SJCRH30 (cell line): Measurements from ENCODE around the gene RNF144A. TPM values are rescaled to one million over a fixed set of nuclear protein-coding genes. Genes with fewer than 3 reads are reported as not detected.
"Not testable (repeated sequence)": the region's sequence is repeated elsewhere in the genome, so short reads cannot be mapped to it uniquely, and the experiment has no call there.

ENCODE experiments used
- DNase-seq, 2 experiments: peaks; one replicate each; pipeline ENCODE4 v3.0.0-alpha.2; 2015 to 2020
- H3K27ac ChIP-seq: fragments of 250-450 bp; sonication (Bioruptor Pico); 2 replicates; pipeline ENCODE4 v1.5.1; 2020; ENCODE audit warnings: mild to moderate bottlenecking, moderate library complexity
- H3K27me3 ChIP-seq: fragments of 250-450 bp; sonication (Bioruptor Pico); 2 replicates; pipeline ENCODE4 v1.5.1; 2020; ENCODE audit warnings: mild to moderate bottlenecking, moderate library complexity
- H3K36me3 ChIP-seq: fragments of 250-450 bp; sonication (Bioruptor Pico); 2 replicates; pipeline ENCODE4 v1.5.1; 2020; ENCODE audit warnings: mild to moderate bottlenecking, moderate library complexity
- H3K4me1 ChIP-seq: fragments of 250-450 bp; sonication (Bioruptor Pico); 2 replicates; pipeline ENCODE4 v1.5.1; 2020; ENCODE audit warnings: mild to moderate bottlenecking, moderate library complexity
- H3K4me3 ChIP-seq: fragments of 250-450 bp; sonication (Bioruptor Pico); 2 replicates; pipeline ENCODE4 v1.5.1; 2020; ENCODE audit warnings: mild to moderate bottlenecking, moderate library complexity
- H3K9me3 ChIP-seq: fragments of 250-450 bp; sonication (Bioruptor Pico); replicated peaks from 2 replicates; pipeline ENCODE4 v1.5.1; 2020; ENCODE audit warnings: mild to moderate bottlenecking, moderate library complexity
- total RNA-seq: library from RNA; depleted of rRNA; stranded (reverse); fragments of >200 nt; shearing (Covaris generic); gene quantifications from 2 replicates; pipeline ENCODE4 v1.2.3, GENCODE V29; 2014

The RNF144A gene
- total RNA-seq, 1 experiment from 2014 or later, result 14.9 TPM

DNA sequence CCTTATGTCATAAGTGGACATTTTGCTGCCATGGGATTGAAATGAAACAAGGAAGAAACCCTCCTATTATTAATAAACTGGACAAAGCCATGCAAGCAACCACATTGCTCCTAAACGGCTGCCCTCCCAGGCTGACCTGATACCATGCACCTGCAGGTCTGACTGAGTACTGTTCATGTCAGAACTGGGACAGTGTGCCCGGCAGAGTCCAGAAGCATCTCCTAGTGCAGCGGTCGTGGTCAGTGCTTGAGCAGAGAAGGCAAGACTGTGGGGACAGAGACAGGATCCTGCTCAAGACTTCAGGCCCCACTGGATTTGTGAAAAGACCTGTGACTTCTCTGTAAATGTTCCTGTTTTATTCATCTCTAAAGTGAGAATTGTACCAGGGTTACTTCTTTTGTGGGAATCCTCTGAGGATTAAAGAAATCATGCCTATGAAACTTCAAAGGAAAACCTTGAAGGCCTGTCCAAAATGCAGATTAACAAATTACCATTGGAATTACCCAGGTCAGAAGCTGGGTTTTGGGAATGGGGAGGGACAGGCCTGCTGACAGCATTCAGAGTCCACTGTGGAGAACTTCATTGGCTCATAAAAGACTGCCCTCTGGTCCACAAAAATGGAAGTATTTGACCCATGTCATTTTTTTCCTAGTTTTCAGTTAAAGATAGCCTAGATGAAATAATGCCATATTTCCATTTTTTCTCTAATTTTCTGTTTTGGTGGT is 13.9 kb downstream of the RNF144A start:
- no peaks in the 10 kb centered on the region for H3K9me3 ChIP-seq
- no peaks in the 10 kb centered on the region for H3K36me3 ChIP-seq
- no peak overlapping the region for H3K4me3 ChIP-seq
- DNase-seq, result no peak
- H3K27me3 ChIP-seq, result no peaks in the 10 kb centered on the region
- H3K4me1 ChIP-seq, result peaks cover 12% of the 10 kb centered on the region
- no peak overlapping the region for H3K27ac ChIP-seq

DNA sequence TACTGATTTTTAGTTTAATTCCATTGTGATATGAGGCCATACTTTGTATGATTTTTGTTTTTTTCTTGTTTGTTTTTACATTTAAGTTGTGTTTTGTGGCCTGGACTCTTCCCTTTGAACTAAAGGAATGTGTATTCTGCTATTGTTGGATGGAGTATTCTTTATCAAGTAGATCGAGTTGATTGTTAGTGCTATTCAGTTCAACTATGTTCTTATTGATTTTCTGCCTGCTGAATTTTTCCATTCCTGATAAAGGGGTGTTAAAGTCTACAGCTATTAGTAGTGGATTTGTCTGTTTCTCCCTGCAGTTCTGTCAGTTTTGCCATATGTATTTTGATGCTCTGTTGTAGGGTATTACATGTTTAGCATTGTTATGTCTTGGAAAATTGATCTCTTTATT is 14.5 kb downstream of the RNF144A start:
- no peak overlapping the region for H3K4me3 ChIP-seq

DNA sequence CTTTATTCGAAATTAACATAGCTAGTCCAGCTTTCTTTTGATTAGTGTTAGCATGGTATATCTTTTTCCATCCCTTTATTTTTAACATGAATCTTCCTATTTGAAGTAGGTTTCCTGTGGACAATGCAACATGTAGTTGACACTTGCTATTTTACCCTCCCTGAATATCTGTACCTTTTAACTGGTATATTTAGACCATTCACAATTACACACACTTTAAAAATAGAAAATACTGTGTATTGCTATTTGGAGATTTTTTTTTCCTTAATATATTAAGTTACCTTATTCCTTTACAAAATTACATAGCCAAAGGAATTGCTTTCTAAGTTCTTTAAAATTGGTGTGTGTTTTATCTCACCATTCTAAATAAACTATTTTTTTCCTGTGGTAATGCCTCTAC is 15.0 kb downstream of the RNF144A start:
- Histone ChIP-seq H3K9me3 (no peaks in the 10 kb centered on the region), H3K4me3 (no peak overlapping the region), H3K36me3 (no peaks in the 10 kb centered on the region), H3K27ac (no peak overlapping the region), H3K4me1 (peaks cover 6% of the 10 kb centered on the region; the same call in 1 of the 2 replicates), H3K27me3 (no peaks in the 10 kb centered on the region)
- no peak for DNase-seq

More for the DNA sequence above, 14.5 kb downstream of the RNF144A start:
- Histone ChIP-seq H3K27me3 (no peaks in the 10 kb centered on the region), H3K4me1 (peaks cover 8% of the 10 kb centered on the region), H3K27ac (no peak overlapping the region), H3K36me3 (no peaks in the 10 kb centered on the region), H3K9me3 (no peaks in the 10 kb centered on the region)
- no peak for DNase-seq

DNA sequence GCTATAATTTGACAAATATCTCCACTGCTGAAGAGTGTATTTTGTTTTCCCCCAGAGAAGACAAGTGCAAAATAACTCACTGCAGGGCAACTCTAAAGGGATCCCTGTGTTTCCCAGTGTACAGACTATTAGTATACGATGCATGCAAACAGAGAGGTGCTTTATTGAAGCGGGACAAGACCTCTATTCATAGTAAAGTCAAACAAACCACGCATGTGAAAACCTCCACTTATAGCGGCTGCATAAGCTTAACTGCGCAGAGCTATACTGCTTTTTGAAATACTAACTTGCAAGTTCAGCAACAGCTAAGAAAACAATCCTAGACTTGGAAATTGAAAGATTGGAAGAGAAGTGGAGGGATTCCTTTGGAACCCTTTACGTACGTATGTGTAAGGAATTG is 15.6 kb downstream of the RNF144A start:
- peak in 1 of 2 experiments; percentile 36 for DNase-seq
- Histone ChIP-seq H3K27me3 (no peaks in the 10 kb centered on the region), H3K36me3 (no peaks in the 10 kb centered on the region), H3K4me1 (peaks cover 6% of the 10 kb centered on the region; the same call in 1 of the 2 replicates), H3K9me3 (no peaks in the 10 kb centered on the region), H3K4me3 (no peak overlapping the region), H3K27ac (no peak overlapping the region)

DNA sequence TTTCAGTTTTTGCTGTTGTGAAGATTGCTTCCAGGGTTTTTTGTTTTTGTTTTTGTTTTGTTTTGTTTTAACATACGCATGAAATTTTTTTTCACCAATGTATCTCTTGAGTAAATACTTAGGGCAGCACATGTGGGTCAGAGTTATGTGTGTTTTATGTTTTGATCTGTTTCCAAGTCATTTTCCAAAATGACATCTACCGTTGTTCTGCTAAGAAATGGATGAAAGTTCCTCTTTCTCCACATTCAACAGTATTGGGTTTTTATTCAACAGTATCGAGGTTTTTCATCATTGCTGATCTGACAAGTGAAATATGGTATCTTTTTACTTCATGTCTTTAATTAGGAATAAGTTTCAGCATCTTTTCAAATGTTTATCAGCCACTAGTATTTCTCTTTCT is 16.7 kb downstream of the RNF144A start:
- H3K4me1 ChIP-seq, result peaks cover 6% of the 10 kb centered on the region; the same call in 1 of the 2 replicates
- no peak overlapping the region for H3K27ac ChIP-seq
- no peaks in the 10 kb centered on the region for H3K36me3 ChIP-seq
- no peaks in the 10 kb centered on the region for H3K27me3 ChIP-seq
- no peak for DNase-seq
- H3K4me3 ChIP-seq, result no peak overlapping the region
- H3K9me3 ChIP-seq, result no peaks in the 10 kb centered on the region

DNA sequence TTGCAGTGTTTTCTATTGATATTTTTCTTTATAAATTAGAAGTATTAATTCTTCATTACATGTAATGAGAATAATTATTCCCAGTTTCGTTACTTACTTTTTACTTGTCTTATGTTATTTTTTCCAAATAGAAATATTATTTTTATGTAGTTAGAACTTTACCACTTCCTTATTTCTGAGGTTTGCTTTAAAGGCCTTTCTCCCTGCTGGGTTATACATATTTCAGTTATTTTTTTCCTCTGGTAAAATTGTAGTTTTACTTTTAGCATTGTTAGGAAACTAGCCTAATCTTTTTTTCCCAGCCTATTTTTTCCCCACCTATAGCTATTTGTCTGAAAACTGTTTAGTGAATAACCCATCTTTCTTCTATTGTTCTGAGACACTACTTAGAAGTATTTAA is 17.1 kb downstream of the RNF144A start:
- H3K27me3 ChIP-seq, result no peaks in the 10 kb centered on the region
- peaks cover 3% of the 10 kb centered on the region; the same call in 1 of the 2 replicates for H3K9me3 ChIP-seq
- DNase-seq, result no peak
- no peaks in the 10 kb centered on the region for H3K36me3 ChIP-seq
- H3K4me3 ChIP-seq, result no peak overlapping the region
- H3K27ac ChIP-seq, result no peak overlapping the region
- H3K4me1 ChIP-seq, result peaks cover 4% of the 10 kb centered on the region; the same call in 1 of the 2 replicates

DNA sequence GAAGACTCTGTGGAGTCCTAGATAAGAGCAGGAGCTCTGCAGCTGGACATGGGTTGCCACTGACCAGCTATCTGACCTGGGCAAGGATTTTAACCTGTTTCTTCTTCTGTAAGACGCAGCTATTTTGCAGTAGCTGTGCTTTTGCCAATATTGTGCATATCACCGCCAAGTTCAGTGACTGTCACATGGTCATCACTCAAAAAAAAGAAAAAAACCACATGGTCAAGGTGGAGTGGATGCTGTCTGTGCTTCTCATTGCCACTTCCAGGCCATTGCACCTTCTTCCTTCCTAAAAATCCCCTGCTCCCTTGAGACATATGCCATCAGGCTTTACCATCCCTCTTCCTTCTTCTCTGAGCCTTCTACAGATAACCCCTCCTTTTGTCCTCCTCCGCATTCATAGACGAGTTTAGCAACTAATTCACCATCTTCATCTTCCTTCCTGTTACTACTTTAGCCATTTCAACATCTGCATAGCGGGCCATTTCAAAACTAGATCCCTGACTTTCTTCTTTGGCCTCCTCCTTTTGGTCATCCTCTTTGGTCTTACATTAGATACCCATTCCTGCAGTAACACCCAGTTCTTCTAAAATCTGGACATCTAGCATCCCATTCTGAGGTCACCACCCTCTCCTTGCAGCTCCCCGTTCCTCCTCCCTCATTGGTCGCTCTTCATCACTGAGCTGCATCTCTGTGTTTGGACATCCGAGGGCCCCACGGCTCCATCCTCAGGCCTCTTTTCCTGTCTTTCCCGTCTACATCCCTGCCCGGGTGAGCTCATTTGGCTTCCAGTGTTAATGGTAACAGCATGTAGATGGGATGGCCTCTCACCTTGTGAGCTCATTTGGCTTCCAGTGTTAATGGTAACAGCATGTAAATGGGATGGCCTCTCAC is 17.8 kb downstream of the RNF144A start:
- Histone ChIP-seq H3K4me3 (no peak overlapping the region), H3K4me1 (peaks cover 3% of the 10 kb centered on the region; the same call in 1 of the 2 replicates), H3K36me3 (no peaks in the 10 kb centered on the region), H3K27me3 (no peaks in the 10 kb centered on the region), H3K27ac (no peak overlapping the region), H3K9me3 (peaks cover 5% of the 10 kb centered on the region; the same call in 1 of the 2 replicates)
- DNase-seq, result no peak

DNA sequence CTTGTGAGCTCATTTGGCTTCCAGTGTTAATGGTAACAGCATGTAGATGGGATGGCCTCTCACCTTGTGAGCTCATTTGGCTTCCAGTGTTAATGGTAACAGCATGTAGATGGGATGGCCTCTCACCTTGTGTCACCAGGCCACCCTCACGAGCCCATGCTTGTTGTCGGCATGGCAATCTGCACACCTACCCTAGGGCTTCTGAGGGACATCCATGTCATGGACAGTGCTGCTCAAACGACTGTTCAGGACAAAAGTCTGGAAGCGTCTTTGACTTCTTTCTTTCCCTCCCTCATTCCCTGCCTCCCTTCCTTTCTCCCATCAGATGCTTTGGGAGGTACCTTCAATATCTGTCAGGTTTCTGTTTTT is 18.4 kb downstream of the RNF144A start:
- not testable (repeated sequence) for H3K4me1 ChIP-seq, H3K4me3 ChIP-seq, H3K36me3 ChIP-seq, H3K9me3 ChIP-seq, H3K27me3 ChIP-seq, DNase-seq, H3K27ac ChIP-seq

DNA sequence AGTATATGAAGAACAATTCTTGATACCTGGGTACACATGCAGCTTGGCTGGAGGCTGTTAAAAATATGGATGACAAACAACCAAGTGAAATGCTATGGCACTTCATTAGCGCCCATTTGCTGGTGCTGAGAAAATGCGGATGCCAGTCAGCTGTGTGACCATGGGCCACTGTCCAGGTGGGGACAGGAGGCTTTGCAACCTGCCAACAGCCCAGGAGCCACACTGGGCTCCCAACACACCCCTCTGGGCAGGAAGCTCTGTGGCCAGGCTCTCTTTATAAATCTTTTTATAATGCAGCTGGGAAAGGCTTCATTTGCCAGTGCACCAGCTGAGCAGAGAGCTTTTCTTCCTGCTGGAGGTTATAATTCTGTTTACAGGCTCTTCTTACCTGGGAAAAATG is 19.9 kb downstream of the RNF144A start:
- Histone ChIP-seq H3K9me3 (peaks cover 5% of the 10 kb centered on the region; the same call in 1 of the 2 replicates), H3K36me3 (no peaks in the 10 kb centered on the region), H3K4me3 (no peak overlapping the region), H3K4me1 (peaks cover 3% of the 10 kb centered on the region; the same call in 1 of the 2 replicates), H3K27ac (no peak overlapping the region), H3K27me3 (no peaks in the 10 kb centered on the region)
- no peak for DNase-seq

DNA sequence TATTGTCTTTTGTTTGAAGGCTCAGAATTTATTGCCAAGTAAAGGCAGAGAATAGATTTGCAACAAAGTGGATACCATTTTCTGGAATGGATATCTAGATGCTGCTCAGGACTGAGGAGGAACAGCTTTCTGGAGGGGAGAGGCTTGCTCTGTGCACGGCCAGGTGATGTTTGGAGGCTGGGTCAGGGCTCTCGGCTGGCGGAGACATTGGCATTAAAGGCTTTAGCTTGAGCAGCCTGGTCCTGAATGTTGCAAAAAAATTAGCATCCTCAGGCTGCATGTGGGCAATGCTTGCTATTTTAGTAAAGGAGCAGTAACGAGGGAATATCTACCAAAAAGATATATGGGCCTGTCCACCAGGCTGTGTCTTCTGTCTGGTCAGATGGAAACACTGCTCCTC is 20.4 kb downstream of the RNF144A start:
- Histone ChIP-seq H3K9me3 (peaks cover 5% of the 10 kb centered on the region; the same call in 1 of the 2 replicates), H3K4me3 (no peak overlapping the region), H3K4me1 (peaks cover 3% of the 10 kb centered on the region; the same call in 1 of the 2 replicates), H3K36me3 (no peaks in the 10 kb centered on the region), H3K27ac (no peak overlapping the region), H3K27me3 (no peaks in the 10 kb centered on the region)
- no peak for DNase-seq

DNA sequence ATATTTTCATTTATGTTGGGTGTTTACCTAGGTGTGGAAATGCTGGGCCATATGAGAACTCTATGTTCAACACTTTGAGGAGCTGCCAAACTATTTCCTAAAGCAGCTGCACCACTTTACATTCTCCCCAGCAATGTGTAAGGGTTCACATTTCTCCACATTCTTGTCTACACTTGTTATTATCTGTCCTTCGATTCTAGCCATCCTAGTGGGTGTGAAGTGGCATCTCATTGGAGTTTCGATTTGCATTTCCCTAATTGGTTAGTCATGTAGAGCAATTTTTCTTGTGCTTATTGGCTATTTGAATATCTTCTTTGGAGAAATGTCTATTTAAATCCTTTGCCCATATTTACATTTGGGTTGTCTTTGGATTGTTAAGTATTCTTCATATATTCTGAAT is 21.9 kb downstream of the RNF144A start:
- Histone ChIP-seq H3K4me1 (peaks cover 3% of the 10 kb centered on the region; the same call in 1 of the 2 replicates), H3K27ac (no peak overlapping the region), H3K36me3 (no peaks in the 10 kb centered on the region), H3K9me3 (peaks cover 5% of the 10 kb centered on the region; the same call in 1 of the 2 replicates), H3K4me3 (no peak overlapping the region), H3K27me3 (no peaks in the 10 kb centered on the region)
- DNase-seq, result peak in 1 of 2 experiments; percentile 8

DNA sequence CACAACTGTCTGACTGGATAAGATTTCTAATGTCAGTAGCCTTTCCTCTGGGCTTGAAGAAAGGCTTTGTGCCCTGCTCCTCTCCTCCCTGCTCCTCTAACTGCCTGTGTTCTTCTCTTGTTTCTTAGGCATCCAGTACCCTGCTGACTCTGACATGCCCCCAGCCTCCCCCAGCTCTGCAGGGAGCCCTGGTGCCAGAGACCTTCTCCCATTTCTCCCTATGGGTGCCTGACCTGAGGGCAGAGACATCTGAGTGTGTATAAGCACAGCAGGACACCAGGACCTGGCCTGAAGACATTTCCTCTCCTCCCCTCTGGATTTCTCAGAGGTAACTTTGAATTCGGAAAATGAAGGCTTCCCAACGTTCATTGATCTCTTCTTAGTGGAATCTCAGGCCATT is 23.6 kb downstream of the RNF144A start:
- peaks cover 3% of the 10 kb centered on the region; the same call in 1 of the 2 replicates for H3K4me1 ChIP-seq
- H3K36me3 ChIP-seq, result no peaks in the 10 kb centered on the region
- no peaks in the 10 kb centered on the region for H3K27me3 ChIP-seq
- H3K27ac ChIP-seq, result no peak overlapping the region
- no peak overlapping the region for H3K4me3 ChIP-seq
- peaks cover 5% of the 10 kb centered on the region; the same call in 1 of the 2 replicates for H3K9me3 ChIP-seq
- no peak for DNase-seq

DNA sequence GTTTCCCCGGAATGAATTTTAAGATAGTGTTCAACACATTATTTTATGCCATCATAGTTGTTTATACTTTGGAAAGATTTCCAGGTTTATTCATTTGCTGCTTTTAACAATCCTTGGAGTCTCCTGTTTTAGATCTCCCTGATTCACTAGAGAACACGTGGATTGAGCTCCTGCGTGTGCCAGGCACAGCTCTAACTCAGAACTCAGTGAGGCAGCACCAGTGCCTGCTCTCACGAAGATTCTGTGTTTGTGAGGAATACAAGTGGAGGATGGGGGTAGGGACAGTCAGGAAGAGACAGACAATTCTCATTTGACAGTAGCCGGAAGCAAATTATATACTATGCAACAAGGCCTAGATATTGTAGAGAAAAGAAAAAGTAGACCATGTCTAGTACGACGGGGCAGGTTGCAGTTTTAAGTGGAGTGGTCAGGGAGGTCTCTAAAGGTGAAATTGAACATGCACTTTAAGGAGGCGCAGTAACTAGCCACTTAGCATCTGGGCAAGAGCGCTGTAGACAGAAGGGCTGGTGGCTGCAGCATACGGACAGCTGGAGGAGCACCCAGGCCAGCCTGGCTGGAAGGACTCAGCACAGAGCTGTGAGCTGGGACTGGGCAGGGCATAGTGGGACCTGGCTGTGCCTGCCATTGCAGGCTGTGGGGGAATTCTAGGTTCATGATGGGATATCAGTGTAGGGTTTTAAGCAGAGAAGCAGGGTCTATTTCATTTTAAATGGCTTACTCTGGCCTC is 24.3 kb downstream of the RNF144A start:
- Histone ChIP-seq H3K4me1 (peaks cover 3% of the 10 kb centered on the region; the same call in 1 of the 2 replicates), H3K36me3 (no peaks in the 10 kb centered on the region), H3K27me3 (no peaks in the 10 kb centered on the region), H3K4me3 (no peak overlapping the region), H3K9me3 (peaks cover 5% of the 10 kb centered on the region; the same call in 1 of the 2 replicates), H3K27ac (no peak overlapping the region)
- no peak for DNase-seq

DNA sequence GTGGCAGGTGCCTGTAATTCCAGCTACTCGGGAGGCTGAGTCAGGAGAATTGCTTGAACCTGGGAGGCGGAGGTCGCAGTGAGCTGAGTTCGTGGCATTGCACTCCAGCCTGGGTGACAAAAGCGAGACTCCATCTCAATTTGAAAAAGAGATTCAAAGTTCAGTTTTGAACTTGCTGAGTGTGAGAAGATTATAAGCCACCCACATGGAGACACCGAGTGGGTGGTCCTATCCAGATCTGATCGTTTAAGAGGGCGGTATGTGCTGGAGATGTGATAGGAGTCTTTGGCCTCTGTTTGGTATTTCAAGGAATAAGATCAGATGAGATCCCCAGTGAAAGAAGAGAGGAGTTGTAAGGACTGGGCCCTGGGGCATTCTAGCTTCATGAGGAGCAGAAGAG is 25.6 kb downstream of the RNF144A start:
- no peak overlapping the region for H3K4me3 ChIP-seq
- no peak for DNase-seq
- H3K27me3 ChIP-seq, result no peaks in the 10 kb centered on the region
- peaks cover 3% of the 10 kb centered on the region; the same call in 1 of the 2 replicates for H3K4me1 ChIP-seq
- no peaks in the 10 kb centered on the region for H3K36me3 ChIP-seq
- no peak overlapping the region for H3K27ac ChIP-seq
- H3K9me3 ChIP-seq, result peaks cover 5% of the 10 kb centered on the region; the same call in 1 of the 2 replicates
